ENCODE measurements around the gene WAS.

DNA sequence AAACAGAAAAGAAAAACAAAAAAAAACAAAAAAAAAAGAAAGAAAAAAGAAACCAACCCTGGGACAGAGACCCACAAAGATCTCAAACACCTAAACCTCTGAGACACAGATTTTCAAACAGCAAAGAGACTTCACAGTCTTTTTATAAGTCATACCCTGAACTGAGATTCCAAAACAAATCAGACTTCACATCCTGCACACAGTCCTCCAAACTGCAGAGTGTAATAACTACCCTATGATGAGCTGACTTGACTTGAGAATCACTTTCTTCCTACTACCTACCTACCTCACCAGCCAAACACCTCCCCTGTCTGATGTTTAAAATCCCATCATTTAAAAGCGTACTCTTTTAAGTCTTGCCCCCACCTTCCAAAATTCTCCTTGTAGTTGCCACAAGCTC lies 52.7 kb downstream of the WAS start:
- TF ChIP-seq, protein P1, sequence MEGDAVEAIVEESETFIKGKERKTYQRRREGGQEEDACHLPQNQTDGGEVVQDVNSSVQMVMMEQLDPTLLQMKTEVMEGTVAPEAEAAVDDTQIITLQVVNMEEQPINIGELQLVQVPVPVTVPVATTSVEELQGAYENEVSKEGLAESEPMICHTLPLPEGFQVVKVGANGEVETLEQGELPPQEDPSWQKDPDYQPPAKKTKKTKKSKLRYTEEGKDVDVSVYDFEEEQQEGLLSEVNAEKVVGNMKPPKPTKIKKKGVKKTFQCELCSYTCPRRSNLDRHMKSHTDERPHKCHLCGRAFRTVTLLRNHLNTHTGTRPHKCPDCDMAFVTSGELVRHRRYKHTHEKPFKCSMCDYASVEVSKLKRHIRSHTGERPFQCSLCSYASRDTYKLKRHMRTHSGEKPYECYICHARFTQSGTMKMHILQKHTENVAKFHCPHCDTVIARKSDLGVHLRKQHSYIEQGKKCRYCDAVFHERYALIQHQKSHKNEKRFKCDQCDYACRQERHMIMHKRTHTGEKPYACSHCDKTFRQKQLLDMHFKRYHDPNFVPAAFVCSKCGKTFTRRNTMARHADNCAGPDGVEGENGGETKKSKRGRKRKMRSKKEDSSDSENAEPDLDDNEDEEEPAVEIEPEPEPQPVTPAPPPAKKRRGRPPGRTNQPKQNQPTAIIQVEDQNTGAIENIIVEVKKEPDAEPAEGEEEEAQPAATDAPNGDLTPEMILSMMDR (IDR thresholded peaks at IDR 0.05; ENCODE audit: low read depth, low read length, missing input control) = no peak
- TF ChIP-seq JUND (IDR thresholded peaks at IDR 0.05) = no peak
- TF ChIP-seq, protein P2, sequence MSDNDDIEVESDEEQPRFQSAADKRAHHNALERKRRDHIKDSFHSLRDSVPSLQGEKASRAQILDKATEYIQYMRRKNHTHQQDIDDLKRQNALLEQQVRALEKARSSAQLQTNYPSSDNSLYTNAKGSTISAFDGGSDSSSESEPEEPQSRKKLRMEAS (IDR thresholded peaks at IDR 0.05) = no peak
- TF ChIP-seq SP1 (IDR thresholded peaks at IDR 0.05) = no peak
- TF ChIP-seq RAD21 (IDR thresholded peaks at IDR 0.05) = no peak
- no peak for TF ChIP-seq REST (IDR thresholded peaks at IDR 0.05)

Measured in liver (tissue), 3 donors.